Measurements from ENCODE around the gene MPIG6B. TPM values are rescaled to one million over a fixed set of nuclear protein-coding genes. Genes with fewer than 3 reads are reported as not detected.
A peak's percentile ranks its signal among the peaks of the same experiment; 100 is the strongest.

The MPIG6B gene
- polyA plus RNA-seq, 1 donor (not counting 4 experiments of a cell fraction or from before 2014, with no cell fraction given): 0.10 TPM

- no peak for FAIRE-seq
Observed at GRCh38 chr6:31702405-31702818, 20.8 kb upstream of the MPIG6B start.

GRCh38 chr6:31702819-31703716, 20.1 kb upstream of the MPIG6B start, which contains the start of gene ABHD16A:
Gene ABHD16A, minus strand, starts transcription at chr6:31703324. Its CDS starts 43 bp downstream, at chr6:31703281.
- peak; percentile 80 for FAIRE-seq
- dilution Hi-C loops (cut with MboI; ENCODE audit: extremely low pct_ligation_motif_present, low sequenced_read_pairs): no loop called here
- peak within 1 kb of the TSS; percentile 73 to 87 (median 86) for H3K4me3 ChIP-seq (ENCODE audit: control insufficient read depth in 2 of 3, extremely low read depth in 1 of 3, insufficient read depth in 2 of 3, low read depth in 1 of 3, low read length in 3 of 3)
- DNase-seq (ENCODE audit: low read depth, low spot score): peak; percentile 82
- no peaks in the 10 kb centered on the region for H3K36me3 ChIP-seq (ENCODE audit: control insufficient read depth in 2 of 2, extremely low read depth in 1 of 2, insufficient read depth in 2 of 2, low read length in 2 of 2)
- peak within 1 kb of the TSS; percentile 89 for H3K9ac ChIP-seq (ENCODE audit: control insufficient read depth, extremely low read depth, insufficient read depth, low read length)
- no peaks in the 10 kb centered on the region for H3K27me3 ChIP-seq (ENCODE audit: control insufficient read depth, extremely low read depth, insufficient read depth, low read length)
- H2AFZ ChIP-seq (ENCODE audit: control insufficient read depth, low read length): peak within 1 kb of the TSS; percentile 86
- H3K9me3 ChIP-seq (ENCODE audit: control insufficient read depth, low read depth, low read length): no peaks in the 10 kb centered on the region
- H3K9me1 ChIP-seq (ENCODE audit: control insufficient read depth, extremely low read depth, insufficient read depth, low read length): no peaks in the 10 kb centered on the region
- peaks cover 19% of the 10 kb centered on the region for H3K79me2 ChIP-seq (ENCODE audit: control insufficient read depth, insufficient read depth, low read length)
- TF ChIP-seq EZH2 (IDR thresholded peaks at IDR 0.05; ENCODE audit: low read length): no peak
- peak in 1 of 3 experiments; percentile 14 for TF ChIP-seq CTCF (optimal IDR thresholded peaks at IDR 0.05 in 1 of 3, IDR thresholded peaks at IDR 0.05 in 1 of 3, conservative IDR thresholded peaks at IDR 0.05 in 1 of 3; ENCODE audit: extremely low read depth in 1 of 3, insufficient read depth in 2 of 3, low read length in 3 of 3)
- H3K27ac ChIP-seq (ENCODE audit: control insufficient read depth, insufficient read depth, low read length): peak within 1 kb of the TSS; percentile 87
- H4K20me1 ChIP-seq (ENCODE audit: control insufficient read depth, extremely low read depth, insufficient read depth, low read length): no peaks in the 10 kb centered on the region
- H3K4me2 ChIP-seq (ENCODE audit: control insufficient read depth, extremely low read depth, insufficient read depth, low read depth, low read length): peak within 1 kb of the TSS; percentile 98
- H3K4me1 ChIP-seq (ENCODE audit: control insufficient read depth, extremely low read depth, insufficient read depth, low read length): peaks cover 9% of the 10 kb centered on the region

More at GRCh38 chr6:31702405-31702818, 20.8 kb upstream of the MPIG6B start:
- DNase-seq (ENCODE audit: low read depth, low spot score): no peak
- H3K36me3 ChIP-seq (ENCODE audit: control insufficient read depth in 2 of 2, extremely low read depth in 1 of 2, insufficient read depth in 2 of 2, low read length in 2 of 2): no peaks in the 10 kb centered on the region
- no peaks in the 10 kb centered on the region for H3K9me3 ChIP-seq (ENCODE audit: control insufficient read depth, low read depth, low read length)
- no peaks in the 10 kb centered on the region for H3K9me1 ChIP-seq (ENCODE audit: control insufficient read depth, extremely low read depth, insufficient read depth, low read length)
- H4K20me1 ChIP-seq (ENCODE audit: control insufficient read depth, extremely low read depth, insufficient read depth, low read length): no peaks in the 10 kb centered on the region
- dilution Hi-C loops (cut with MboI; ENCODE audit: extremely low pct_ligation_motif_present, low sequenced_read_pairs): no loop called here
- peak overlapping the region; percentile 89 for H3K9ac ChIP-seq (ENCODE audit: control insufficient read depth, extremely low read depth, insufficient read depth, low read length)
- H3K79me2 ChIP-seq (ENCODE audit: control insufficient read depth, insufficient read depth, low read length): peaks cover 19% of the 10 kb centered on the region
- H3K4me2 ChIP-seq (ENCODE audit: control insufficient read depth, extremely low read depth, insufficient read depth, low read depth, low read length): peak overlapping the region; percentile 98
- H3K27ac ChIP-seq (ENCODE audit: control insufficient read depth, insufficient read depth, low read length): peak overlapping the region; percentile 87
- peak overlapping the region; percentile 86 for H2AFZ ChIP-seq (ENCODE audit: control insufficient read depth, low read length)
- peaks cover 9% of the 10 kb centered on the region for H3K4me1 ChIP-seq (ENCODE audit: control insufficient read depth, extremely low read depth, insufficient read depth, low read length)
- no peaks in the 10 kb centered on the region for H3K27me3 ChIP-seq (ENCODE audit: control insufficient read depth, extremely low read depth, insufficient read depth, low read length)
- TF ChIP-seq EZH2 (IDR thresholded peaks at IDR 0.05; ENCODE audit: low read length) (no peak), CTCF (optimal IDR thresholded peaks at IDR 0.05 in 1 of 3, IDR thresholded peaks at IDR 0.05 in 1 of 3, conservative IDR thresholded peaks at IDR 0.05 in 1 of 3; ENCODE audit: extremely low read depth in 1 of 3, insufficient read depth in 2 of 3, low read length in 3 of 3) (no peak)
- H3K4me3 ChIP-seq (ENCODE audit: control insufficient read depth in 2 of 3, extremely low read depth in 1 of 3, insufficient read depth in 2 of 3, low read depth in 1 of 3, low read length in 3 of 3): peak overlapping the region; percentile 73 to 87 (median 86)

All from keratinocyte (primary cell).